Measurements from ENCODE around the gene RASGRP4.

DNA sequence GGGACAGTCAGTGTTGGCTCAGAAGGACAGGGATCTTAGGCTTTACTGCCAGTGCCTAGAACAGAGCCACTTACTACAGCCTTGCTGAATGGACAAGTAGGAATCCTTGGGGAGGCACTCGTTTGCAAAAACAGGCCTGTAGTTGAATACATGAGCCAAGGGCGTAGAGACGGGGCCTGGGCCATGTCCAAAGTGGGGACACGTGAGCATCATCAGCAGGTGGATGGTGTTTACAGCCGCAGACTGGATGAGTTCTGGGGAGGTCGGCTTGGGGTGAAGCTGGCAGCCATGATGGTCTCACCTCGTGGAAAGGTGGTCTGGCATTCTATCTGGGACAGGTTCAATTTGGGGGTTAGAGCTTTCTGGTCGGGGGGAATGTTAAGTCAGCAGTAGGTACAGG, 25.0 kb upstream of the RASGRP4 start:
- TF ChIP-seq CTCF (IDR thresholded peaks at IDR 0.05), result no peak
- TF ChIP-seq, protein P1, sequence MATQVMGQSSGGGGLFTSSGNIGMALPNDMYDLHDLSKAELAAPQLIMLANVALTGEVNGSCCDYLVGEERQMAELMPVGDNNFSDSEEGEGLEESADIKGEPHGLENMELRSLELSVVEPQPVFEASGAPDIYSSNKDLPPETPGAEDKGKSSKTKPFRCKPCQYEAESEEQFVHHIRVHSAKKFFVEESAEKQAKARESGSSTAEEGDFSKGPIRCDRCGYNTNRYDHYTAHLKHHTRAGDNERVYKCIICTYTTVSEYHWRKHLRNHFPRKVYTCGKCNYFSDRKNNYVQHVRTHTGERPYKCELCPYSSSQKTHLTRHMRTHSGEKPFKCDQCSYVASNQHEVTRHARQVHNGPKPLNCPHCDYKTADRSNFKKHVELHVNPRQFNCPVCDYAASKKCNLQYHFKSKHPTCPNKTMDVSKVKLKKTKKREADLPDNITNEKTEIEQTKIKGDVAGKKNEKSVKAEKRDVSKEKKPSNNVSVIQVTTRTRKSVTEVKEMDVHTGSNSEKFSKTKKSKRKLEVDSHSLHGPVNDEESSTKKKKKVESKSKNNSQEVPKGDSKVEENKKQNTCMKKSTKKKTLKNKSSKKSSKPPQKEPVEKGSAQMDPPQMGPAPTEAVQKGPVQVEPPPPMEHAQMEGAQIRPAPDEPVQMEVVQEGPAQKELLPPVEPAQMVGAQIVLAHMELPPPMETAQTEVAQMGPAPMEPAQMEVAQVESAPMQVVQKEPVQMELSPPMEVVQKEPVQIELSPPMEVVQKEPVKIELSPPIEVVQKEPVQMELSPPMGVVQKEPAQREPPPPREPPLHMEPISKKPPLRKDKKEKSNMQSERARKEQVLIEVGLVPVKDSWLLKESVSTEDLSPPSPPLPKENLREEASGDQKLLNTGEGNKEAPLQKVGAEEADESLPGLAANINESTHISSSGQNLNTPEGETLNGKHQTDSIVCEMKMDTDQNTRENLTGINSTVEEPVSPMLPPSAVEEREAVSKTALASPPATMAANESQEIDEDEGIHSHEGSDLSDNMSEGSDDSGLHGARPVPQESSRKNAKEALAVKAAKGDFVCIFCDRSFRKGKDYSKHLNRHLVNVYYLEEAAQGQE (IDR thresholded peaks at IDR 0.05; ENCODE audit: insufficient read depth in 1 of 2, low read depth in 2 of 2, low read length in 1 of 2), result no peak
- TF ChIP-seq TCF7L2 (IDR thresholded peaks at IDR 0.05; ENCODE audit: low read depth, low read length), result no peak
